Right ventricle myocardium superior (tissue), 1 donor: Measurements from ENCODE around the gene PTX4. TPM values are rescaled to one million over a fixed set of nuclear protein-coding genes. Genes with fewer than 3 reads are reported as not detected.

Experiments used
- ATAC-seq: fragments of 200-7000 bp; cut with Tn5 transposase; one replicate; pipeline ENCODE4 v1.9.1; 2020; ENCODE audit warnings: mild to moderate bottlenecking; ENCODE audit not compliant: poor library complexity
- DNase-seq: peaks from one replicate; pipeline ENCODE4 v3.0.0-alpha.2; 2020
- intact Hi-C: fragments of 100-400 bp; cut with DNase I; formaldehyde crosslinking; loops from one replicate; pipeline ENCODE4 v1.11.2; 2022
- total RNA-seq: library from RNA; stranded (reverse); fragmentation: NEBNext Ultra II Directional; extraction: Animal tissue kit (Norgen Biotek cat#: 25700); gene quantifications from one replicate; pipeline ENCODE4 v1.2.1, GENCODE V29; 2021
- donor health status: DM: no; HTN: yes; CAD: no; lungs with severe emphysema.

PTX4 gene
- total RNA-seq, 1 donor from 2014 or later: 0.16 TPM

DNA sequence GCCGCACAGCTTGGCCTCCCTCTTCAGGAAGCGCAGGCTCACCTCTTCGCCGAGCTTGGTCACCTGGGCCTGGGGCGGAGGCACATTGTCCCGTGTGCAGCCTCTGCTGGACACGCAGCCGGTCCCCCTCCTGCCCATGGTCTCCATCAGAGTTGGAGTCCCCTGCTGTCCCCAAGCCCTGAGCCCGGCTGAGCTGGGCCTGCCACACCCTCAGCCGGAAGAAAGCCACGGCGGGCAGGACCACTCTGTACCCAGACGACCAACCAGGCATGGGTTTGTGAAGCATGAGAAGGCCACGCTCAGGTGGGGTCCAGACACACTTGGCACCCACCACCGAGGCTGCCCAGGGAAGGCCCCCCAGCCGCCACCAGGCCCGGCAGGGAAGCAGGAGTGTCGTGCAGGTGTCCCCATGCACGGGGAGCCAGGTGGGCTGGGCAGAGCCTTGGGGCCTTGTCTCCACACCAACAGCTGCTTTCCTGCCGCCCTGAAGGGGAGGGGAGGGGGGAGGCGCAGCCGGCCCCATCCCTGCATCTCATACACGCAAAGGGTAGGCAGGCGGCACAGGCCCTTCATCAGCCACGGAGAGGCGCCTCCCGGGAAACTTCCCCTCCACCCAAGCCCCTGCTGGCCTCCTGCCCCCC lies 49.6 kb downstream of the PTX4 start:
- DNase-seq (no peak), ATAC-seq (no peak)
- intact Hi-C loops: no loop called here

DNA sequence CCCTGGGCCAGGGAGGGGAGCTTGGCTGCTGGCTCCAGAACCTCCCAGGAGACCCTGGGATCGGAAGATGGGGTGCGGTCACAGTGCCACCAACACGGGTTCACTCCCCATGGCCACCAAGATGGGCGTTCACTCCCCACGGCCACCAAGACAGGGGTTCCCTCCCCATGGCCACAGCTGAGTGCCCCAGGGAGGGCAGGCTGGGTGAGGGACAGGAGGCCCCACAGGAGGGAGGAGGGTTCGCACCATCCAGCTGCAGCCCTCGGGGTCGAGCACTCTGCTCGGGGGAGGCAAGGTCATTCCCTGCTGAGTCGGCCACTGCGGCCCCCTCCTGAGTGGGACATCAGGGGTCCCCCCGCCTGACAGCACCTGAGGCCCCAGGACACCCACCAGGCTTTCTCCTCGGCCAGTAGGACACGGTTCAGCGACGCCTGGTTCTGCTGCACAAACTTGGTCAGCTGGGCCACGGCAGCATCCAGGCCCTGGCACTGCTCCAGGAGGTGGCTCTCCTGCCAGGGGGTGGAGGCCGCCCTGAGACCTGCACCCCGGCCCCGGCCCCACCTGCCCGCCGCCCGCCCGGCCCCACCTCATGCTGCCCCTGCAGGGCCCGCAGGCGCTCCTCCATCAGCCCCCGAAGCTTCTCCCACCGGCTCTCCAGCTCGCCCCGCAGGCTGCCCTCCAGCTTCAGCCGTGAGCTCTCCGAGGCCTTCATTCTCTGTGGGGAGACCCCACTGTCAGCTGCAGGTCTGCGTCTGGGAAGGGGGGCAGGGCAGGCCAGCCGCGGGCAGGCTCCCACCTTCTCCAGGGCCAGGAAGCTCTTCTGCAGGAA lies 50.3 kb downstream of the PTX4 start:
- DNase-seq (no peak), ATAC-seq (no peak)
- intact Hi-C loops: no loop called here

DNA sequence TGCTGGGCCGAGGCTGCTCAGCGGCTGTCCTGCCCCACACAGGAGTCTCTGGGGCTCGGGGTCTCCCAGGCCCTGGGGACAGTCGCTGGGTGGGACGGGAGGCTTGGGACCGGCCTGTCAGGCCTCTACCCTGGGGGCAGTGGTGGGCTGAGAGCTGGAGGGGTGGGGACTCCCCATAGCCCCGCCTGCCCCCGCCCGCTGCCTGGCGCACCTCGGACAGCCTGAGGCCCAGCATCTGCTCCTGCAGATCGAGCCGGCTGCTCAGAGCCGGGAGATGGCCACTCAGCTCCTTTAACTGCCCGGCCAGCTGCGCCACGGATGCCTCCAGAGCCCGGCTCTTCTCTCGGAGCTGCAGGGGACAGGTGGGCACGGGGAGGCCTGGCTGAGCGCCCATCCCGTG lies 51.1 kb downstream of the PTX4 start:
- DNase-seq: no peak
- intact Hi-C loops: no loop called here
- ATAC-seq: no peak

DNA sequence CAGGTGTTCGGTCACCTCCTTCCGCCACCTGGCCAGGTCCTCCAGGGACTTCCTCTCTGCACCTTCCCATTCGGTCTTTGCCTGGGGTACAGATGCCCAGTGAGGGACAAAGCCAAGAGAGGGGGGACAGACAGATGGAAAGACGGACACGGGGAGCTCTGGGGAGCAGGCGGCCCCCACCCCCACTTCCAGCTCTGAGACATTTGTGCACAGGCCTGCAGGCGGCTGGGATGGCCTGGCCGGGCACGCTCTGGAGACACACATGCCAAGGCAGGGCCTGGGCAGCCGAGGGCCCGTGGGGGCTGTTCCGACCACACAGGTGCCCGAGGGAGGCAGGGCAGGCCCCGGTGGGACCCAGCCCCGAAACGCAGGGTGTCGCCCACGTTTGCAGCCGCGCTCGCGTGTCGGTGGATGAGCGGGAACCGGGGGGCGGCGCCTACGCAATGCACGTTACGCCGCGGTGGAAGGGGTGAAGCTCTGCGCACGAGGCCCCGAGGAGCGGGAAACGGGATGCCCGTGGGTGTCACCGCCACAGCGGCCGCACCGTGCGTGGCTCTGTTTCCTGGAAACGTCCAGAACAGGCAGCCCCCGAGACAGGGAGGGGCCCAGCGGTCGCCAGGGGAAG lies 51.9 kb downstream of the PTX4 start:
- DNase-seq (no peak), ATAC-seq (no peak)
- intact Hi-C loops: no loop called here

DNA sequence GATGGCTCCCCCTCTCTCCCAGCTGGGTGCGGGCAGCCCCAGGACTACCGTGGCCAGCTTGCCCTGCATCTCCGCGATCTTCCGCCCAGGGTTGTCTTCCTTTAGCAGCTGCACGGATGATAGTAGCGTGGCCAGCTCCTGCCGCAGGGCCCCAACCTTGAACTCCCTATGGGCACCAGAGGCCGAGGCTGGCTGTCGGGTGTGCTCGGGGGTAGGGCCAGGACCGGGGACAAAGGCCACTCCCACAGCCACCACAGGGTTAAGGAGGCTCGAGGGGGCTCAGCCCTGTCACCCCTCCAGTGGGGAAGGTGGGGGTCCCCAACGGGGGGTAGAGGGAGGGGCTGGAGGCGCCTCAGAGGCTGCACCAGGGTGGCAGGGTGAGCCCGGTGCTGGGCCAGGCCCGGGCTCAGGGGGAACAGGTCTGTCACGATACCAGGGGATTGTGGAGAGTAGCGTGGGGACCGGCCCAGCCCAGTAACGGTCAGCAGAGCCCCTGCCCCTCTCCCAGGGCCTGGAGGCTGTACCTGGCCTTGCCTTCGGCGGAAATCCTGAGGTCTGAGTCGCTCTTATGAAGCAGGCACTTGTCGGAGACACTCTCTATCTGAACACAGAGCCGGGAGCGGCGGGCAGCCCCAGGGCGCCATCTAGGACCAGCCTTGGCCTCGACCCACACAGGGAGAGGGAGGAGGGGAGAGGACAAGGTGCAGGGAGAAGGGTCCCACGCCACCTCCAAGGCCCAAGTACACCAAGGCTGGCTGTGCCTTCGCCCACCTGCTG lies 52.6 kb downstream of the PTX4 start:
- no peak for DNase-seq
- intact Hi-C loops: no loop called here
- no peak for ATAC-seq

Other genes starting within 250 kb of the PTX4 start
- 7.1 TPM for gene TPSAB1, start 248.2 kb downstream of the PTX4 start, total RNA-seq
- gene TPSD1, start 232.9 kb downstream of the PTX4 start, total RNA-seq: 0.51 TPM
- 77.2 TPM for gene UBE2I, start 179.3 kb downstream of the PTX4 start, total RNA-seq
- 3.7 TPM for gene BAIAP3, start 155.3 kb downstream of the PTX4 start, total RNA-seq
- 52.6 TPM for gene TSR3, start 137.1 kb downstream of the PTX4 start, total RNA-seq
- 30.3 TPM for gene GNPTG, start 137.0 kb downstream of the PTX4 start, total RNA-seq
- 13.6 TPM for gene UNKL, start 74.2 kb downstream of the PTX4 start, total RNA-seq
- 14.7 TPM for gene UQCC4, start 68.2 kb downstream of the PTX4 start, total RNA-seq
- gene PERCC1, start 57.9 kb downstream of the PTX4 start, total RNA-seq: 0.32 TPM
- 0.81 TPM for gene CCDC154, start 44.4 kb downstream of the PTX4 start, total RNA-seq
- 45.0 TPM for gene CLCN7, start 13.9 kb downstream of the PTX4 start, total RNA-seq
- 18.8 TPM for gene TELO2, start 4.4 kb upstream of the PTX4 start, total RNA-seq
- 28.9 TPM for gene TMEM204, start 44.7 kb upstream of the PTX4 start, total RNA-seq
- gene IFT140, start 123.1 kb upstream of the PTX4 start, total RNA-seq: 8.4 TPM
- 10.0 TPM for gene CRAMP1, start 123.4 kb upstream of the PTX4 start, total RNA-seq
- gene JPT2, start 189.3 kb upstream of the PTX4 start, total RNA-seq: 30.6 TPM
- gene MAPK8IP3, start 217.3 kb upstream of the PTX4 start, total RNA-seq: 61.4 TPM